ENCODE data around the gene PRMT7. TPM values are rescaled to one million over a fixed set of nuclear protein-coding genes. Genes with fewer than 3 reads are reported as not detected.
A peak's percentile ranks its signal among the peaks of the same experiment; 100 is the strongest.

The PRMT7 gene
- total RNA-seq, 4 donors from 2014 or later: 74.1 to 91.5 (median 78.0) TPM

GRCh38 chr16:68279726-68280558 is 30.9 kb upstream of the PRMT7 start:
- WGBS, 2 donors: 90 to 91% methylated on average over 13 of the region's 13 CpGs
- no peak for DNase-seq (ENCODE audit: low spot score in 2 of 2)
- H3K4me3 ChIP-seq: no peak overlapping the region
- H3K36me3 ChIP-seq: peaks cover 0 to 21% (median 0%) of the 10 kb centered on the region in 3 donors
- peaks cover 0 to 83% (median 36%) of the 10 kb centered on the region in 4 donors for H3K4me1 ChIP-seq
- H3K9me3 ChIP-seq: no peaks in the 10 kb centered on the region
- peak overlapping the region in 3 of 4 donors; percentile 14 to 88 (median 71) for H3K27ac ChIP-seq
- TF ChIP-seq POLR2A (IDR thresholded peaks at IDR 0.05) (no peak), CTCF (IDR thresholded peaks at IDR 0.05) (no peak), EP300 (IDR thresholded peaks at IDR 0.05) (no peak)
- H3K27me3 ChIP-seq: no peaks in the 10 kb centered on the region

GRCh38 chr16:68281368-68282063 is 29.3 kb upstream of the PRMT7 start:
- H3K36me3 ChIP-seq: peaks cover 0 to 17% (median 0%) of the 10 kb centered on the region in 3 donors

GRCh38 chr16:68282064-68282452 is 28.8 kb upstream of the PRMT7 start:
- Histone ChIP-seq H3K36me3 (peaks cover 0 to 19% (median 0%) of the 10 kb centered on the region in 3 donors), H3K27ac (peak overlapping the region; percentile 71 to 88 (median 76)), H3K9me3 (no peaks in the 10 kb centered on the region), H3K4me3 (no peak overlapping the region), H3K27me3 (no peaks in the 10 kb centered on the region), H3K4me1 (peaks cover 0 to 88% (median 53%) of the 10 kb centered on the region in 4 donors)
- no peak for TF ChIP-seq EP300 (IDR thresholded peaks at IDR 0.05)
- 63 to 81% methylated on average over 4 of the region's 4 CpGs for WGBS, 2 donors
- DNase-seq (ENCODE audit: low spot score in 2 of 2): no peak

More at GRCh38 chr16:68281368-68282063, 29.3 kb upstream of the PRMT7 start:
- WGBS, 2 donors: 86 to 91% methylated on average over 4 of the region's 4 CpGs
- Histone ChIP-seq H3K27ac (peak overlapping the region; percentile 71 to 88 (median 76)), H3K27me3 (no peaks in the 10 kb centered on the region), H3K9me3 (no peaks in the 10 kb centered on the region), H3K4me3 (no peak overlapping the region), H3K4me1 (peaks cover 0 to 84% (median 47%) of the 10 kb centered on the region in 4 donors)
- TF ChIP-seq CTCF (IDR thresholded peaks at IDR 0.05) (no peak), POLR2A (IDR thresholded peaks at IDR 0.05) (no peak), EP300 (IDR thresholded peaks at IDR 0.05) (no peak)
- DNase-seq (ENCODE audit: low spot score in 2 of 2): no peak

- Histone ChIP-seq H3K4me3 (no peak overlapping the region), H3K27me3 (no peaks in the 10 kb centered on the region), H3K9me3 (no peaks in the 10 kb centered on the region), H3K36me3 (peaks cover 0 to 21% (median 0%) of the 10 kb centered on the region in 3 donors), H3K27ac (peak overlapping the region; percentile 71 to 88 (median 76)), H3K4me1 (peaks cover 0 to 93% (median 63%) of the 10 kb centered on the region in 4 donors)
- no peak for DNase-seq (ENCODE audit: low spot score in 2 of 2)
- 57 to 63% methylated on average over 5 of the region's 5 CpGs for WGBS, 2 donors
- TF ChIP-seq EP300 (IDR thresholded peaks at IDR 0.05) (no peak), CTCF (IDR thresholded peaks at IDR 0.05) (no peak), POLR2A (IDR thresholded peaks at IDR 0.05) (no peak)
Observed at GRCh38 chr16:68283346-68283745, 27.5 kb upstream of the PRMT7 start.

GRCh38 chr16:68283801-68284598 is 26.8 kb upstream of the PRMT7 start:
- no peaks in the 10 kb centered on the region for H3K9me3 ChIP-seq
- peak overlapping the region; percentile 71 to 88 (median 76) for H3K27ac ChIP-seq
- peaks cover 0 to 21% (median 0%) of the 10 kb centered on the region in 3 donors for H3K36me3 ChIP-seq
- no peak overlapping the region for H3K4me3 ChIP-seq
- H3K27me3 ChIP-seq: no peaks in the 10 kb centered on the region
- WGBS, 2 donors: 57 to 58% methylated on average over 9 of the region's 9 CpGs
- TF ChIP-seq POLR2A (IDR thresholded peaks at IDR 0.05) (peak in 1 of 2 donors; percentile 5), EP300 (IDR thresholded peaks at IDR 0.05) (peak; percentile 75 to 90), CTCF (IDR thresholded peaks at IDR 0.05) (no peak)
- peaks cover 0 to 99% (median 67%) of the 10 kb centered on the region in 4 donors for H3K4me1 ChIP-seq
- peak; percentile 63 to 79 for DNase-seq (ENCODE audit: low spot score in 2 of 2)
